Measurements from ENCODE around the gene HBE1. TPM values are rescaled to one million over a fixed set of nuclear protein-coding genes. Genes with fewer than 3 reads are reported as not detected.

Gene HBE1
- total and polyA plus RNA-seq, 2 of the 8 experiments (the other 6 are each of a cell fraction or from before 2014, with no cell fraction given), result 0.39 TPM; not detected in 1

- H2BK20ac ChIP-seq (ENCODE audit: low read length), result no peak overlapping the region
- FAIRE-seq (no peak), DNase-seq (ENCODE audit: low read depth in 1 of 2, low spot score in 2 of 2) (no peak)
- H2AFZ ChIP-seq (ENCODE audit: low read length), result no peak overlapping the region
- CTCF ChIA-PET (ENCODE audit: partially characterized antibody), result no interaction called here
- 0 out of 7 replicates have a peak, but pooled peaks cover 0 to under 1% (median 0%) of the 10 kb centered on the region in 4 experiments for H3K4me1 ChIP-seq (replicated peaks in 1 of 4; ENCODE audit: control insufficient read depth in 3 of 4, insufficient read depth in 4 of 4, low read length in 3 of 4)
- no peak overlapping the region for H2BK5ac ChIP-seq (ENCODE audit: low read depth, low read length)
- no peaks in the 10 kb centered on the region for H3K79me2 ChIP-seq (ENCODE audit: control insufficient read depth in 1 of 2, insufficient read depth in 2 of 2, low read length in 2 of 2)
- no peak overlapping the region for H4K91ac ChIP-seq (replicated peaks; ENCODE audit: insufficient read length, low read length)
- TF ChIP-seq GABPA (IDR thresholded peaks at IDR 0.05; ENCODE audit: borderline replicate concordance, insufficient read depth, low read length) (no peak), RBBP5 (IDR thresholded peaks at IDR 0.05; ENCODE audit: borderline replicate concordance, low read depth, low read length) (no peak), JUN (IDR thresholded peaks at IDR 0.05; ENCODE audit: low read depth, low read length) (no peak), CBX5 (IDR thresholded peaks at IDR 0.05; ENCODE audit: low read depth, low read length) (no peak), CHD2 (IDR thresholded peaks at IDR 0.05; ENCODE audit: low read length) (no peak), E2F6 (IDR thresholded peaks at IDR 0.05) (no peak), CBX8 (IDR thresholded peaks at IDR 0.05; ENCODE audit: borderline replicate concordance, low read depth, low read length) (no peak), SP4 (IDR thresholded peaks at IDR 0.05; ENCODE audit: low read length) (no peak), NRF1 (IDR thresholded peaks at IDR 0.05; ENCODE audit: low read depth, low read length) (no peak), YY1 (IDR thresholded peaks at IDR 0.05; ENCODE audit: low read depth, low read length) (no peak), GTF2F1 (IDR thresholded peaks at IDR 0.05; ENCODE audit: borderline replicate concordance, low read depth, low read length) (no peak), FOSL1 (IDR thresholded peaks at IDR 0.05; ENCODE audit: insufficient read depth, low read depth, low read length) (no peak)
- TF ChIP-seq, protein P1, sequence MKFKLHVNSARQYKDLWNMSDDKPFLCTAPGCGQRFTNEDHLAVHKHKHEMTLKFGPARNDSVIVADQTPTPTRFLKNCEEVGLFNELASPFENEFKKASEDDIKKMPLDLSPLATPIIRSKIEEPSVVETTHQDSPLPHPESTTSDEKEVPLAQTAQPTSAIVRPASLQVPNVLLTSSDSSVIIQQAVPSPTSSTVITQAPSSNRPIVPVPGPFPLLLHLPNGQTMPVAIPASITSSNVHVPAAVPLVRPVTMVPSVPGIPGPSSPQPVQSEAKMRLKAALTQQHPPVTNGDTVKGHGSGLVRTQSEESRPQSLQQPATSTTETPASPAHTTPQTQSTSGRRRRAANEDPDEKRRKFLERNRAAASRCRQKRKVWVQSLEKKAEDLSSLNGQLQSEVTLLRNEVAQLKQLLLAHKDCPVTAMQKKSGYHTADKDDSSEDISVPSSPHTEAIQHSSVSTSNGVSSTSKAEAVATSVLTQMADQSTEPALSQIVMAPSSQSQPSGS (IDR thresholded peaks at IDR 0.05; ENCODE audit: low read length), result no peak
- no peaks in the 10 kb centered on the region for H3K23me2 ChIP-seq (ENCODE audit: low read depth, low read length)
- POLR2A ChIA-PET (ENCODE audit: partially characterized antibody), result no interaction called here
- no peak overlapping the region for H3K4ac ChIP-seq (replicated peaks; ENCODE audit: insufficient read length, low read depth, low read length)
- no peak overlapping the region for H2AK5ac ChIP-seq (ENCODE audit: low read depth, low read length)
- no peak overlapping the region for H3K56ac ChIP-seq (replicated peaks; ENCODE audit: insufficient read length, low read depth, low read length)
- H4K20me1 ChIP-seq (replicated peaks in 1 of 2; ENCODE audit: control insufficient read depth in 1 of 2, insufficient read depth in 2 of 2, low read length in 2 of 2), result no peaks in the 10 kb centered on the region
- no peak overlapping the region for H2BK120ac ChIP-seq (replicated peaks; ENCODE audit: low read depth, low read length)
- H3K9me3 ChIP-seq (ENCODE audit: insufficient read depth in 2 of 2, low read depth in 1 of 2, low read length in 1 of 2), result no peaks in the 10 kb centered on the region
- H3K14ac ChIP-seq (ENCODE audit: insufficient read length), result no peak overlapping the region
- no peak overlapping the region for H3K4me2 ChIP-seq (ENCODE audit: insufficient read depth in 1 of 2, low read depth in 2 of 2, low read length in 2 of 2)
- no peak overlapping the region for H3K23ac ChIP-seq (ENCODE audit: insufficient read length)
- no peak overlapping the region for H2BK12ac ChIP-seq (ENCODE audit: low read depth, low read length)
- no peak overlapping the region for H4K8ac ChIP-seq (ENCODE audit: extremely low read depth, insufficient read depth, low read length)
- H3K79me1 ChIP-seq (ENCODE audit: low read depth, low read length), result no peaks in the 10 kb centered on the region
- no peak overlapping the region for H3K4me3 ChIP-seq (ENCODE audit: extremely low read depth in 1 of 4, insufficient read depth in 2 of 4, low read depth in 3 of 4, low read length in 4 of 4)
- no peaks in the 10 kb centered on the region for H3K36me3 ChIP-seq (ENCODE audit: control insufficient read depth in 2 of 4, insufficient read depth in 4 of 4, low read length in 3 of 4)
- no peak overlapping the region for H3K27ac ChIP-seq (ENCODE audit: low read depth, low read length)
- H3K18ac ChIP-seq (ENCODE audit: extremely low read depth, low read length), result no peak overlapping the region
- H3K27me3 ChIP-seq (replicated peaks in 1 of 4; ENCODE audit: control insufficient read depth in 3 of 4, extremely low read depth in 1 of 4, insufficient read depth in 3 of 4, low read length in 3 of 4), result peaks cover 0 to 1% (median 0%) of the 10 kb centered on the region in 4 experiments; a peak in 3 of 7 replicates
- no peak overlapping the region for H3K9ac ChIP-seq (replicated peaks in 1 of 4; ENCODE audit: extremely low read depth in 1 of 4, low read depth in 3 of 4, low read length in 3 of 4)
- 77% methylated on average over 2 of the region's 2 CpGs; no CpG with 5 or more reads in 1 of the 2 experiments for WGBS, 2 experiments (ENCODE audit: extremely low coverage in 1 of 2, insufficient coverage in 1 of 2, insufficient read length in 1 of 2, insufficient replicate concordance in 2 of 2, low coverage in 1 of 2, low lambda C conversion rate in 2 of 2, missing lambda C conversion rate in 1 of 2)
- no peak overlapping the region for H2BK15ac ChIP-seq (ENCODE audit: low read length)
- H4K5ac ChIP-seq (ENCODE audit: insufficient read length, low read depth, low read length), result no peak overlapping the region
These were observed 18.0 kb downstream of the HBE1 start for GRCh38 chr11:5251746-5252145.

Measured in H1 (cell line).